ENCODE measurements around the gene CCDC57. TPM values are rescaled to one million over a fixed set of nuclear protein-coding genes. Genes with fewer than 3 reads are reported as not detected.

The CCDC57 gene
- polyA plus RNA-seq, 1 donor from 2014 or later: 70.9 TPM

GRCh38 chr17:82127315-82127595, 85.4 kb downstream of the CCDC57 start:
- no peak overlapping the region for H3K4me3 ChIP-seq (ENCODE audit: low read length)
- TF ChIP-seq EP300 (conservative IDR thresholded peaks at IDR 0.05; ENCODE audit: poor library complexity, severe bottlenecking) (no peak), EZH2 (IDR thresholded peaks at IDR 0.05; ENCODE audit: borderline replicate concordance, insufficient read depth, low read length, poor library complexity, severe bottlenecking) (no peak), POLR2AphosphoS5 (IDR thresholded peaks at IDR 0.05) (no peak), TAF1 (IDR thresholded peaks at IDR 0.05; ENCODE audit: low read depth) (no peak), REST (IDR thresholded peaks at IDR 0.05; ENCODE audit: borderline replicate concordance) (no peak), SMC3 (conservative IDR thresholded peaks at IDR 0.05; ENCODE audit: poor library complexity) (no peak), RAD21 (conservative IDR thresholded peaks at IDR 0.05) (no peak), MXI1 (conservative IDR thresholded peaks at IDR 0.05; ENCODE audit: poor library complexity, severe bottlenecking) (no peak)
- TF ChIP-seq, protein P1, sequence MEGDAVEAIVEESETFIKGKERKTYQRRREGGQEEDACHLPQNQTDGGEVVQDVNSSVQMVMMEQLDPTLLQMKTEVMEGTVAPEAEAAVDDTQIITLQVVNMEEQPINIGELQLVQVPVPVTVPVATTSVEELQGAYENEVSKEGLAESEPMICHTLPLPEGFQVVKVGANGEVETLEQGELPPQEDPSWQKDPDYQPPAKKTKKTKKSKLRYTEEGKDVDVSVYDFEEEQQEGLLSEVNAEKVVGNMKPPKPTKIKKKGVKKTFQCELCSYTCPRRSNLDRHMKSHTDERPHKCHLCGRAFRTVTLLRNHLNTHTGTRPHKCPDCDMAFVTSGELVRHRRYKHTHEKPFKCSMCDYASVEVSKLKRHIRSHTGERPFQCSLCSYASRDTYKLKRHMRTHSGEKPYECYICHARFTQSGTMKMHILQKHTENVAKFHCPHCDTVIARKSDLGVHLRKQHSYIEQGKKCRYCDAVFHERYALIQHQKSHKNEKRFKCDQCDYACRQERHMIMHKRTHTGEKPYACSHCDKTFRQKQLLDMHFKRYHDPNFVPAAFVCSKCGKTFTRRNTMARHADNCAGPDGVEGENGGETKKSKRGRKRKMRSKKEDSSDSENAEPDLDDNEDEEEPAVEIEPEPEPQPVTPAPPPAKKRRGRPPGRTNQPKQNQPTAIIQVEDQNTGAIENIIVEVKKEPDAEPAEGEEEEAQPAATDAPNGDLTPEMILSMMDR (IDR thresholded peaks at IDR 0.05; ENCODE audit: poor library complexity, severe bottlenecking): no peak
- H3F3A ChIP-seq (ENCODE audit: insufficient read depth, low read length, poor library complexity, severe bottlenecking): no peaks in the 10 kb centered on the region
- H3K4me2 ChIP-seq (ENCODE audit: low read length): no peak overlapping the region
- no peak overlapping the region for H3K9ac ChIP-seq (ENCODE audit: low read length)
- no peaks in the 10 kb centered on the region for H3K27me3 ChIP-seq (ENCODE audit: insufficient read depth, low read depth, low read length)
- H2AFZ ChIP-seq (ENCODE audit: low read depth, low read length): no peak overlapping the region
- no peaks in the 10 kb centered on the region for H3K9me2 ChIP-seq (ENCODE audit: insufficient read depth, low read length)
- H3K36me3 ChIP-seq (ENCODE audit: insufficient read depth, low read length): no peaks in the 10 kb centered on the region
- H3K9me3 ChIP-seq (ENCODE audit: low read length): no peaks in the 10 kb centered on the region
- H3K79me2 ChIP-seq (replicated peaks; ENCODE audit: insufficient read depth, low read length): no peaks in the 10 kb centered on the region
- H4K20me1 ChIP-seq (ENCODE audit: insufficient read depth): no peaks in the 10 kb centered on the region
- no peak overlapping the region for H3K27ac ChIP-seq (ENCODE audit: low read length)

DNA sequence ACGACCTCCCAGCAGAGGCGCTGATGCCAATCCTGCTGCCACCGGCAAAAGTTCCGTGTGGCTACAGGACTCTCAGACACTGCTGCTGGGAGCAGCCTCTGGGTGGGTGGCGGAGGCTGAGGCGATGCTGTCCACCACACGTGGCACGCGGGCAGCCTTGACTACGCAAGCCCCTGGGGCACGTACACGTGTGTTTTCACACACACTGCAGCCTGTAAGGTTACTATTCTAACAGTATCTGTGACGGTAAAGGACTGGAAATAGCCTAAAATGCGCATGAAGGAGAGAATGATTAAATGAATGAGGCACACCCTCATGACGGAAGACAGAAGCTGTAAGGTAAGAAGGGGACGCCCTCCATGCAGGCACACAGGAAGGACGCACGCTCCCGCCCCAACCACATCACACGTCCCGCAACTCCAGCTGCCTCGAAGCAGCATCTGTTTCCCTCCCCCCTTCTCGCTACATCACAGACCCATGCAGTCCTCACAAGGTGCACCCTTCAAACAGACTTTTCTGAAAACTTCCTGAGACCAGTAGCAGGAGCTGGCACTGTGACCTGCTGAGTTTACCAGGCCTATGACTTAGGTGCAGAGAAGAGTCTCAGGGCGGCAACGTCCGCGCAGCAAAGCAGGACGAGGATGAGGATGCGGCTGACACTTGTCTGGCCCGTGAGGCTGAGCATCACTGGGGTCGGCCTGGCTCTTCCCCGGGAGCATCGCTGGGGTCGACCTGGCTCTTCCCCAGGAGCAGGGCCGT, 85.9 kb downstream of the CCDC57 start:
- no peak overlapping the region for H3K4me3 ChIP-seq (ENCODE audit: low read length)
- TF ChIP-seq SMC3 (conservative IDR thresholded peaks at IDR 0.05; ENCODE audit: poor library complexity): no peak
- no peak for TF ChIP-seq TAF1 (IDR thresholded peaks at IDR 0.05; ENCODE audit: low read depth)
- TF ChIP-seq POLR2AphosphoS5 (IDR thresholded peaks at IDR 0.05): no peak
- TF ChIP-seq EZH2 (IDR thresholded peaks at IDR 0.05; ENCODE audit: borderline replicate concordance, insufficient read depth, low read length, poor library complexity, severe bottlenecking): no peak
- TF ChIP-seq EP300 (conservative IDR thresholded peaks at IDR 0.05; ENCODE audit: poor library complexity, severe bottlenecking): no peak
- no peak for TF ChIP-seq MXI1 (conservative IDR thresholded peaks at IDR 0.05; ENCODE audit: poor library complexity, severe bottlenecking)
- TF ChIP-seq RAD21 (conservative IDR thresholded peaks at IDR 0.05): no peak
- TF ChIP-seq, protein P1 (IDR thresholded peaks at IDR 0.05; ENCODE audit: poor library complexity, severe bottlenecking): no peak
- TF ChIP-seq REST (IDR thresholded peaks at IDR 0.05; ENCODE audit: borderline replicate concordance): no peak
- no peaks in the 10 kb centered on the region for H3K9me2 ChIP-seq (ENCODE audit: insufficient read depth, low read length)
- H3F3A ChIP-seq (ENCODE audit: insufficient read depth, low read length, poor library complexity, severe bottlenecking): no peaks in the 10 kb centered on the region
- H3K79me2 ChIP-seq (replicated peaks; ENCODE audit: insufficient read depth, low read length): no peaks in the 10 kb centered on the region
- no peaks in the 10 kb centered on the region for H3K27me3 ChIP-seq (ENCODE audit: insufficient read depth, low read depth, low read length)
- H3K4me2 ChIP-seq (ENCODE audit: low read length): no peak overlapping the region
- H3K27ac ChIP-seq (ENCODE audit: low read length): no peak overlapping the region
- H4K20me1 ChIP-seq (ENCODE audit: insufficient read depth): no peaks in the 10 kb centered on the region
- H2AFZ ChIP-seq (ENCODE audit: low read depth, low read length): no peak overlapping the region
- no peaks in the 10 kb centered on the region for H3K36me3 ChIP-seq (ENCODE audit: insufficient read depth, low read length)
- H3K9ac ChIP-seq (ENCODE audit: low read length): no peak overlapping the region
- H3K9me3 ChIP-seq (ENCODE audit: low read length): no peaks in the 10 kb centered on the region

Data from neural cell (in vitro differentiated cells).